ENCODE results near the gene JAML. TPM values are rescaled to one million over a fixed set of nuclear protein-coding genes. Genes with fewer than 3 reads are reported as not detected.

Gene JAML
- total RNA-seq, 1 donor from 2014 or later, result 6.8 TPM

- Histone ChIP-seq H3K4me1 (ENCODE audit: control insufficient read depth in 3 of 3, insufficient read depth in 3 of 3, low read length in 3 of 3) (peaks cover 8 to 33% (median 30%) of the 10 kb centered on the region in 3 donors), H3K9ac (ENCODE audit: low read depth in 1 of 3, low read length in 3 of 3) (peak overlapping the region in 1 of 3 donors; percentile 62), H3K36me3 (ENCODE audit: control insufficient read depth in 3 of 3, insufficient read depth in 3 of 3, low read length in 3 of 3) (peaks cover 0 to 12% (median 4%) of the 10 kb centered on the region in 3 donors), H3K27me3 (ENCODE audit: control insufficient read depth in 3 of 3, insufficient read depth in 3 of 3, low read length in 3 of 3) (peaks cover 0 to 12% (median 0%) of the 10 kb centered on the region in 3 donors), H3K4me3 (ENCODE audit: low read length in 3 of 3) (no peak overlapping the region), H3K9me3 (ENCODE audit: control insufficient read depth in 3 of 3, low read length in 3 of 3) (no peaks in the 10 kb centered on the region), H3K27ac (ENCODE audit: low read depth, low read length) (no peak overlapping the region)
These were observed 54.6 kb downstream of the JAML start for GRCh38 chr11:118170231-118170630.

- no peak overlapping the region for H3K27ac ChIP-seq (ENCODE audit: low read depth, low read length)
- peaks cover 0 to 12% (median 0%) of the 10 kb centered on the region in 3 donors for H3K27me3 ChIP-seq (ENCODE audit: control insufficient read depth in 3 of 3, insufficient read depth in 3 of 3, low read length in 3 of 3)
These were observed 55.3 kb downstream of the JAML start for GRCh38 chr11:118169300-118170140.

GRCh38 chr11:118168751-118169150, 56.1 kb downstream of the JAML start:
- peaks cover 0 to 12% (median 0%) of the 10 kb centered on the region in 3 donors for H3K27me3 ChIP-seq (ENCODE audit: control insufficient read depth in 3 of 3, insufficient read depth in 3 of 3, low read length in 3 of 3)
- H3K27ac ChIP-seq (ENCODE audit: low read depth, low read length), result no peak overlapping the region
- H3K36me3 ChIP-seq (ENCODE audit: control insufficient read depth in 3 of 3, insufficient read depth in 3 of 3, low read length in 3 of 3), result peaks cover 0 to 12% (median 4%) of the 10 kb centered on the region in 3 donors

More at GRCh38 chr11:118169300-118170140, 55.3 kb downstream of the JAML start:
- Histone ChIP-seq H3K9me3 (ENCODE audit: control insufficient read depth in 3 of 3, low read length in 3 of 3) (no peaks in the 10 kb centered on the region), H3K4me1 (ENCODE audit: control insufficient read depth in 3 of 3, insufficient read depth in 3 of 3, low read length in 3 of 3) (peaks cover 5 to 26% (median 24%) of the 10 kb centered on the region in 3 donors), H3K4me3 (ENCODE audit: low read length in 3 of 3) (no peak overlapping the region), H3K36me3 (ENCODE audit: control insufficient read depth in 3 of 3, insufficient read depth in 3 of 3, low read length in 3 of 3) (peaks cover 0 to 12% (median 4%) of the 10 kb centered on the region in 3 donors), H3K9ac (ENCODE audit: low read depth in 1 of 3, low read length in 3 of 3) (no peak overlapping the region)

GRCh38 chr11:118168316-118168715, 56.5 kb downstream of the JAML start:
- H3K27me3 ChIP-seq (ENCODE audit: control insufficient read depth in 3 of 3, insufficient read depth in 3 of 3, low read length in 3 of 3), result peaks cover 0 to 12% (median 0%) of the 10 kb centered on the region in 3 donors
- peaks cover 5 to 23% (median 19%) of the 10 kb centered on the region in 3 donors for H3K4me1 ChIP-seq (ENCODE audit: control insufficient read depth in 3 of 3, insufficient read depth in 3 of 3, low read length in 3 of 3)
- H3K9me3 ChIP-seq (ENCODE audit: control insufficient read depth in 3 of 3, low read length in 3 of 3), result no peaks in the 10 kb centered on the region
- H3K9ac ChIP-seq (ENCODE audit: low read depth in 1 of 3, low read length in 3 of 3), result no peak overlapping the region
- H3K27ac ChIP-seq (ENCODE audit: low read depth, low read length), result no peak overlapping the region
- H3K4me3 ChIP-seq (ENCODE audit: low read length in 3 of 3), result no peak overlapping the region
- peaks cover 0 to 12% (median 4%) of the 10 kb centered on the region in 3 donors for H3K36me3 ChIP-seq (ENCODE audit: control insufficient read depth in 3 of 3, insufficient read depth in 3 of 3, low read length in 3 of 3)

More at GRCh38 chr11:118168751-118169150, 56.1 kb downstream of the JAML start:
- no peak overlapping the region for H3K9ac ChIP-seq (ENCODE audit: low read depth in 1 of 3, low read length in 3 of 3)
- no peaks in the 10 kb centered on the region for H3K9me3 ChIP-seq (ENCODE audit: control insufficient read depth in 3 of 3, low read length in 3 of 3)
- H3K4me3 ChIP-seq (ENCODE audit: low read length in 3 of 3), result no peak overlapping the region
- H3K4me1 ChIP-seq (ENCODE audit: control insufficient read depth in 3 of 3, insufficient read depth in 3 of 3, low read length in 3 of 3), result peaks cover 5 to 23% (median 19%) of the 10 kb centered on the region in 3 donors

GRCh38 chr11:118167906-118168305, 56.9 kb downstream of the JAML start:
- Histone ChIP-seq H3K27me3 (ENCODE audit: control insufficient read depth in 3 of 3, insufficient read depth in 3 of 3, low read length in 3 of 3) (peaks cover 0 to 12% (median 0%) of the 10 kb centered on the region in 3 donors), H3K36me3 (ENCODE audit: control insufficient read depth in 3 of 3, insufficient read depth in 3 of 3, low read length in 3 of 3) (peaks cover 0 to 12% (median 4%) of the 10 kb centered on the region in 3 donors), H3K4me1 (ENCODE audit: control insufficient read depth in 3 of 3, insufficient read depth in 3 of 3, low read length in 3 of 3) (peaks cover 5 to 19% (median 19%) of the 10 kb centered on the region in 3 donors), H3K9me3 (ENCODE audit: control insufficient read depth in 3 of 3, low read length in 3 of 3) (no peaks in the 10 kb centered on the region), H3K9ac (ENCODE audit: low read depth in 1 of 3, low read length in 3 of 3) (no peak overlapping the region), H3K27ac (ENCODE audit: low read depth, low read length) (no peak overlapping the region), H3K4me3 (ENCODE audit: low read length in 3 of 3) (no peak overlapping the region)

- peaks cover 5 to 19% (median 18%) of the 10 kb centered on the region in 3 donors for H3K4me1 ChIP-seq (ENCODE audit: control insufficient read depth in 3 of 3, insufficient read depth in 3 of 3, low read length in 3 of 3)
- no peaks in the 10 kb centered on the region for H3K9me3 ChIP-seq (ENCODE audit: control insufficient read depth in 3 of 3, low read length in 3 of 3)
- H3K4me3 ChIP-seq (ENCODE audit: low read length in 3 of 3), result no peak overlapping the region
- H3K36me3 ChIP-seq (ENCODE audit: control insufficient read depth in 3 of 3, insufficient read depth in 3 of 3, low read length in 3 of 3), result peaks cover 0 to 12% (median 4%) of the 10 kb centered on the region in 3 donors
- H3K9ac ChIP-seq (ENCODE audit: low read depth in 1 of 3, low read length in 3 of 3), result no peak overlapping the region
- H3K27me3 ChIP-seq (ENCODE audit: control insufficient read depth in 3 of 3, insufficient read depth in 3 of 3, low read length in 3 of 3), result peaks cover 0 to 12% (median under 1%) of the 10 kb centered on the region in 3 donors
- H3K27ac ChIP-seq (ENCODE audit: low read depth, low read length), result no peak overlapping the region
These were observed 57.6 kb downstream of the JAML start for GRCh38 chr11:118167253-118167652.

GRCh38 chr11:118166641-118167040, 58.2 kb downstream of the JAML start:
- H3K4me1 ChIP-seq (ENCODE audit: control insufficient read depth in 3 of 3, insufficient read depth in 3 of 3, low read length in 3 of 3), result peaks cover 5 to 14% (median 12%) of the 10 kb centered on the region in 3 donors
- no peak overlapping the region for H3K9ac ChIP-seq (ENCODE audit: low read depth in 1 of 3, low read length in 3 of 3)
- no peak overlapping the region for H3K4me3 ChIP-seq (ENCODE audit: low read length in 3 of 3)
- H3K27me3 ChIP-seq (ENCODE audit: control insufficient read depth in 3 of 3, insufficient read depth in 3 of 3, low read length in 3 of 3), result peaks cover 0 to 12% (median 5%) of the 10 kb centered on the region in 3 donors
- peaks cover 0 to 12% (median 4%) of the 10 kb centered on the region in 3 donors for H3K36me3 ChIP-seq (ENCODE audit: control insufficient read depth in 3 of 3, insufficient read depth in 3 of 3, low read length in 3 of 3)
- H3K9me3 ChIP-seq (ENCODE audit: control insufficient read depth in 3 of 3, low read length in 3 of 3), result no peaks in the 10 kb centered on the region
- H3K27ac ChIP-seq (ENCODE audit: low read depth, low read length), result no peak overlapping the region

- H3K9ac ChIP-seq (ENCODE audit: low read depth in 1 of 3, low read length in 3 of 3), result no peak overlapping the region
- no peaks in the 10 kb centered on the region for H3K9me3 ChIP-seq (ENCODE audit: control insufficient read depth in 3 of 3, low read length in 3 of 3)
- peaks cover 0 to 12% (median 4%) of the 10 kb centered on the region in 3 donors for H3K36me3 ChIP-seq (ENCODE audit: control insufficient read depth in 3 of 3, insufficient read depth in 3 of 3, low read length in 3 of 3)
- H3K27me3 ChIP-seq (ENCODE audit: control insufficient read depth in 3 of 3, insufficient read depth in 3 of 3, low read length in 3 of 3), result peaks cover 0 to 5% (median 5%) of the 10 kb centered on the region in 3 donors
- no peak overlapping the region for H3K4me3 ChIP-seq (ENCODE audit: low read length in 3 of 3)
- no peak overlapping the region for H3K27ac ChIP-seq (ENCODE audit: low read depth, low read length)
- H3K4me1 ChIP-seq (ENCODE audit: control insufficient read depth in 3 of 3, insufficient read depth in 3 of 3, low read length in 3 of 3), result peaks cover 0 to 5% (median 0%) of the 10 kb centered on the region in 3 donors
These were observed 59.9 kb downstream of the JAML start for GRCh38 chr11:118164885-118165284.

- H3K27me3 ChIP-seq (ENCODE audit: control insufficient read depth in 3 of 3, insufficient read depth in 3 of 3, low read length in 3 of 3), result peaks cover 0 to 5% (median 0%) of the 10 kb centered on the region in 3 donors
These were observed 61.3 kb downstream of the JAML start for GRCh38 chr11:118163494-118163893.

GRCh38 chr11:118162846-118163245, 62.0 kb downstream of the JAML start:
- Histone ChIP-seq H3K36me3 (ENCODE audit: control insufficient read depth in 3 of 3, insufficient read depth in 3 of 3, low read length in 3 of 3) (peaks cover 0 to 9% (median 4%) of the 10 kb centered on the region in 3 donors), H3K4me3 (ENCODE audit: low read length in 3 of 3) (no peak overlapping the region), H3K27ac (ENCODE audit: low read depth, low read length) (no peak overlapping the region), H3K27me3 (ENCODE audit: control insufficient read depth in 3 of 3, insufficient read depth in 3 of 3, low read length in 3 of 3) (peaks cover 0 to 5% (median 5%) of the 10 kb centered on the region in 3 donors), H3K9ac (ENCODE audit: low read depth in 1 of 3, low read length in 3 of 3) (no peak overlapping the region), H3K4me1 (ENCODE audit: control insufficient read depth in 3 of 3, insufficient read depth in 3 of 3, low read length in 3 of 3) (no peaks in the 10 kb centered on the region), H3K9me3 (ENCODE audit: control insufficient read depth in 3 of 3, low read length in 3 of 3) (no peaks in the 10 kb centered on the region)

More at GRCh38 chr11:118163494-118163893, 61.3 kb downstream of the JAML start:
- H3K27ac ChIP-seq (ENCODE audit: low read depth, low read length), result no peak overlapping the region
- H3K9me3 ChIP-seq (ENCODE audit: control insufficient read depth in 3 of 3, low read length in 3 of 3), result no peaks in the 10 kb centered on the region
- H3K9ac ChIP-seq (ENCODE audit: low read depth in 1 of 3, low read length in 3 of 3), result no peak overlapping the region
- no peaks in the 10 kb centered on the region for H3K4me1 ChIP-seq (ENCODE audit: control insufficient read depth in 3 of 3, insufficient read depth in 3 of 3, low read length in 3 of 3)
- H3K4me3 ChIP-seq (ENCODE audit: low read length in 3 of 3), result no peak overlapping the region
- H3K36me3 ChIP-seq (ENCODE audit: control insufficient read depth in 3 of 3, insufficient read depth in 3 of 3, low read length in 3 of 3), result peaks cover 0 to 12% (median 4%) of the 10 kb centered on the region in 3 donors
